ENCODE measurements around the gene JMY. TPM values are rescaled to one million over a fixed set of nuclear protein-coding genes. Genes with fewer than 3 reads are reported as not detected.

The JMY gene
- total RNA-seq, result 1 to 10 TPM; 5.0 to 7.6 TPM

GRCh38 chr5:79235634-79236361 is at the start of gene JMY:
TSS of gene JMY (plus strand) at chr5:79236131. CDS start at chr5:79236651, 520 bp downstream.

Small RNA genes within 50 kb of the gene (small RNA-seq; reads per million reads assigned to genes)
- 0 reads per million in 2 donors for gene AC016559.1
- 0 reads per million in 2 donors for gene RF00425

Other genes starting within 250 kb of the JMY start
- gene DMGDH, start 166.5 kb upstream of the JMY start, total RNA-seq, result 1 to 10 TPM in 1 of 2 donors, under 1 TPM in 1; 0.33 to 2.1 TPM
- 1 to 10 TPM in 1 of 2 donors, under 1 TPM in 1; 0.69 to 2.3 TPM for gene BHMT2, start 166.4 kb upstream of the JMY start, total RNA-seq
- gene BHMT, start 124.3 kb upstream of the JMY start, total RNA-seq, result under 1 TPM in 1 of 2 donors, not detected in 1; 0.33 TPM